ENCODE measurements around the gene RUNDC3A. TPM values are rescaled to one million over a fixed set of nuclear protein-coding genes. Genes with fewer than 3 reads are reported as not detected.
"Not testable (repeated sequence)": the region's sequence is repeated elsewhere in the genome, so short reads cannot be mapped to it uniquely, and the experiment has no call there.

The RUNDC3A gene
- total RNA-seq, 1 experiment from 2014 or later, result not detected

- DNase-seq, result peak; percentile 99
- no peaks in the 10 kb centered on the region for H3K27me3 ChIP-seq
- H3K36me3 ChIP-seq, result peaks cover 16% of the 10 kb centered on the region
- no peaks in the 10 kb centered on the region for H3K9me3 ChIP-seq
- H3K4me3 ChIP-seq, result peak overlapping the region; percentile 17
These were observed 18.6 kb downstream of the RUNDC3A start for GRCh38 chr17:44326861-44327444.

DNA sequence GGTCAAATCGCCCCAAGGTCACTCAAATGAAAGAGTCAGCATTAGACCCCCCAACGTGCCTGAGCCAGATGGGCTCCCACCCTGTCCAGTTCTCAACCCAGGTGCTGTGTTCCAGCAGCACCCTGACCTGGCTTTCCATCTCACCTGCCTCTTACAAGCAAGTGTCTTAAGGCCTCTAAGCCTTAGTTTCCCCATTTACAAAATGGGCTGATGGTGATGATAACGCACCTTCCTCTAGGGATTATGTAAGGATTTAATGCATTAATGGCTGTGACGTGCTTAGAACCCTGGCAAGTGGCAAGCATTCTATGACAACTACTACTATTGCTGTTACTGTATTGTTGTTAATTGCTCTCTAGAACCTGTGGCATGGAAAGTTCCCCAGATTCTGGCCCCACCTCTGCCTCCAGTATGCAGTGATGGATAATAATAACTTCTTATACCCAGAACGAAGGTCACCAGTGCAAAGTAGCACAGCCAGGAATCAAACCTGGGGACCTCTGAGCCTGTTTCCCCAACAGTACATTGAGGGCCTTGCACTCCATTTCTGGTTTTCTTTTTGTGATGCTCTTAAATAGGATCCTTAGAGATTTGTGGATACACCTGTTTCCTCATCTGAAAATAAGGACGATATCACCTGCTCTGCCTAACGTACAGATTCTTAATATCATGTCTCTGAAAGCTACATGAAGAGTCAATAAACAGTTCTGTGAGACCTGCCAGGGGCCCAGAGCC, 19.5 kb downstream of the RUNDC3A start:
- Histone ChIP-seq H3K27me3 (no peaks in the 10 kb centered on the region), H3K36me3 (peaks cover 9% of the 10 kb centered on the region), H3K4me3 (no peak overlapping the region), H3K9me3 (no peaks in the 10 kb centered on the region)
- DNase-seq, result no peak

DNA sequence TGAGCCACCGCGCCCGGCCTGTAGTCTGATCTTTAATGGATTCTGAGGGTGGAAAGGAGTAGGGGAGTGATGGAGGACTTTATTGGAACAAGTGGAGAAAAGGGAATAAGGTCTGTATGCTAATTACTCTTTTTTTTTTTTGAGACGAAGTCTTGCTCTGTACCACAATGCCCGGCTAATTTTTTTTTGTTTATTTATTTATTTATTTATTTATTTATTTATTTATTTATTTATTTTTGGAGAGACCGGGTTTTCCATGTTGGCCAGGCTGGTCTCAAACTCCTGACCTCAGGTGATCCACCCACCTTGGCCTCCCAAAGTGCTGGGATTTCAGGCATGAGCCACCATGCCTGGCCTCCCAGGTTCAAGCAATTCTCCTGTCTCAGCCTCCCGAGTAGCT, 21.1 kb downstream of the RUNDC3A start:
- H3K36me3 ChIP-seq, DNase-seq, H3K9me3 ChIP-seq, H3K27me3 ChIP-seq, H3K4me3 ChIP-seq: not testable (repeated sequence)

- H3K36me3 ChIP-seq, H3K9me3 ChIP-seq, DNase-seq, H3K4me3 ChIP-seq, H3K27me3 ChIP-seq: not testable (repeated sequence)
These were observed 21.9 kb downstream of the RUNDC3A start for GRCh38 chr17:44330263-44330662.

GRCh38 chr17:44331249-44331760, 22.9 kb downstream of the RUNDC3A start:
- DNase-seq, result no peak
- Histone ChIP-seq H3K36me3 (no peaks in the 10 kb centered on the region; the same call in 1 of the 2 replicates), H3K9me3 (no peaks in the 10 kb centered on the region), H3K27me3 (no peaks in the 10 kb centered on the region), H3K4me3 (no peak overlapping the region)

DNA sequence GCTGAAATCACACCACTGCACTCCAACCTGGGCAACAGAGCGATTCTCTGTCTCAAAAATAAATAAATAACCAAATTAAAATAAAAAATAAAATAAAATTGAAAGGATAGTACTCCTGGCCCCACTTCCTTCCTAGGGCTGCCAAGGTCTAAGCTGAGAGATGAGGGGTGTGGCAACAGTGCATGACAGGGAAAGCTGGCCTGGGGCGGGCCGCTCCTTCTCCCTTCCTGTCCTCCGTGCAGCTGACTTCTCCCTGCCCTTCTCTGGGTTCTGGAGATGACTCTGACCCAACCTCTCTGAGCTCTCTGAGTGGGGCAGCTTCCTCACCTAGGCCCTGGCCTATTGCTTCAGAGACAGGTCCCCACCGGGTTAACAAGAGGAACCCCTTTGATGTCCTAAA, 25.0 kb downstream of the RUNDC3A start:
- no peaks in the 10 kb centered on the region for H3K9me3 ChIP-seq
- H3K4me3 ChIP-seq, result no peak overlapping the region
- H3K36me3 ChIP-seq, result no peaks in the 10 kb centered on the region
- DNase-seq, result no peak
- no peaks in the 10 kb centered on the region for H3K27me3 ChIP-seq

DNA sequence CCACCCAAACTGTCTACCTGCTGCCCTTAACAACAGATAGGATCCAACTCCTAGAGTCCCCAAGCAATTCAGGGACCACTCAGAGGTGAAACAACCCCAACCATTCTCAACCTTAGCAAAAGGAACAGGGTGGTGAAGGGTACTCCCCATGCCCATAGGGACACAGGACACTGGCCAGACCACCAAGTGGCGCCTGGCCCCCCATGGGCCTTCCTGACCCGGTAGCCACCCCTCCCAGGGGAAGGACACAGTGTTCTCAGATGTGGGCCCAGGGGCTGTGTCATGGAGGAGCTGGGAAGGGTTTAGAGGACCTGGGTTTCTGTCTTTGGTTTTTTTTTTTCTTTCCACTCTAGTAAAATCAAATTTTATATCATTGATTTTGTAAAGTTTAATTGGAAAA, 25.9 kb downstream of the RUNDC3A start:
- H3K4me3 ChIP-seq, result no peak overlapping the region
- H3K36me3 ChIP-seq, result no peaks in the 10 kb centered on the region
- no peaks in the 10 kb centered on the region for H3K27me3 ChIP-seq
- H3K9me3 ChIP-seq, result no peaks in the 10 kb centered on the region
- no peak for DNase-seq

DNA sequence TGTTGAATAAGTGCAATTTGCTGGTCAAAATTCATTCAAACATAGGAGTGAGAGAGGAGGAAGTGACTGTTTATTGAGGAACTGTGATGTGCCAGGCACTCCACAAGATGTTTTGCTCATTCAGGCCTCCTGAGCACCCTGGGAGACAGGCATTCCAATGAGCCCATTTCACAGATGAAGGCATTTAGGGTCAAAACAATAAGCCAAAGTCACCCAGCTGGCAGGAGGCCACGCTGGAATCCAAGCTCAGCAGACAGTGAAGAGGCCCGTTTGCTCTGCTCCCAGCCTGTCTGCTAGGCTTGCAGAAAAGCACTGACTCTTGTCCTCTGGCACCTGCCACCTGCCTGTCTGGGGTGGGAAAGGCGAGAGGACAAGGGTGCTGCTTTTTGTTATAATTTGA, 26.3 kb downstream of the RUNDC3A start:
- no peak overlapping the region for H3K4me3 ChIP-seq
- no peaks in the 10 kb centered on the region for H3K36me3 ChIP-seq
- no peak for DNase-seq
- no peaks in the 10 kb centered on the region for H3K9me3 ChIP-seq
- H3K27me3 ChIP-seq, result no peaks in the 10 kb centered on the region

DNA sequence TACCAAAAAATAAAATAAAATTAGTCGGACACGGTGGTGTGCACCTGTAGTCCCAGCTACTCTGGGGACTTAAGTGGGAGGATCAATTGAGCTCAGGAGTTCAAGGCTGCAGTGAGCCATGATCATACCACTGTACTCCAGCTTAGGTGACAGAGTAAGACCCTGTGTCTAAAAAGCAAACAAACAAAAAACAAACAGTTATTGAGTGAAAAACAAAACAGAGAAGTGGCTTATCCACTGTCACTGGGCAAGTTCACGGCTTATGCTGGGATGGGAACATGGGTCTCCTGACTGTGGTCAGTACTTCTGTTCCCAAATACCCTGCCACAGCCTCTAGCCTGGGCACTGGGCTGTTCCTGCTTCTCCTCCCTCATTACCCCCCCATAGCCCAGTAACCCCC, 27.2 kb downstream of the RUNDC3A start:
- no peak for DNase-seq
- H3K36me3 ChIP-seq, result no peaks in the 10 kb centered on the region
- H3K9me3 ChIP-seq, result no peaks in the 10 kb centered on the region
- no peak overlapping the region for H3K4me3 ChIP-seq
- H3K27me3 ChIP-seq, result no peaks in the 10 kb centered on the region

DNA sequence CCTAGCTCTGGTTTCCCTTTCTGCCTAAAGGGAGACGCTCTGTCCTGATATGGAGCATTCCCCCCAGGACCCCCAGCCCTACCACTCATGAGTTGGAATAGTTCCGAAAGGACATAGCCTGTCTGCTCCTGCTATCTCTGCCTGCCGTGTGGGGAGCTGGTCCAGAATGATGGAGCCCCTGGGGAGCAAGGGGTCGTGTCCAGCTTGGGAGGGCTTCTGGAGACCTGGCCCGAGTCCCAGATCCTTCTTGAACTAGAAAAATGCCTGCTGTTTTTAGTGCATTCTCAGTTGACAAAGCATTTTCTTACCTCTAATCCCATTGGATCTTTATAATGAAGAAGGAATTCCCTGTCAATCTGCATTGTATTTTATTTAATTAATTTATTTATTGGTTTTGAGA, 27.6 kb downstream of the RUNDC3A start:
- Histone ChIP-seq H3K9me3 (no peaks in the 10 kb centered on the region), H3K4me3 (no peak overlapping the region), H3K27me3 (no peaks in the 10 kb centered on the region), H3K36me3 (no peaks in the 10 kb centered on the region)
- DNase-seq, result no peak

DNA sequence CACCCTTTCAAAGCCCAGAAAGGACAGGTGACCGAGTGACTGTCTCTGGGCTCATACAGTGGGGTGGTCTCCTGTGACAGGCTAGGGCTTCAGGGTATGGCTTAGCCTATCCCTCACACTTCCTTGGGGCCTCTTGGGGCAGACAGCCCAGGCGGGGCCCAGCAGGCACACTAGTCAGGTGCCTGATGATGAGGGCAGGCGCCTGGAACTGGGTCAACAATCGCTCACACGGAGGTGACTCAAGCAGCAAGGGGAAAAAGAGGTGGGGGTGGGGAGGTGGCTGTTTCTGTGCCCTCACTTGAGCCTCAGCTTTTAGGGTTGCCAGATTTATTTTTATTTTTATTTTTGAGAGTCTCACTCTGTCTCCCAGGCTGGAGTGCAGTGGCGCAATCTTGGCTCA, 30.3 kb downstream of the RUNDC3A start:
- DNase-seq, result peak; percentile 57
- Histone ChIP-seq H3K9me3 (no peaks in the 10 kb centered on the region), H3K36me3 (no peaks in the 10 kb centered on the region), H3K4me3 (no peak overlapping the region), H3K27me3 (no peaks in the 10 kb centered on the region)

DNA sequence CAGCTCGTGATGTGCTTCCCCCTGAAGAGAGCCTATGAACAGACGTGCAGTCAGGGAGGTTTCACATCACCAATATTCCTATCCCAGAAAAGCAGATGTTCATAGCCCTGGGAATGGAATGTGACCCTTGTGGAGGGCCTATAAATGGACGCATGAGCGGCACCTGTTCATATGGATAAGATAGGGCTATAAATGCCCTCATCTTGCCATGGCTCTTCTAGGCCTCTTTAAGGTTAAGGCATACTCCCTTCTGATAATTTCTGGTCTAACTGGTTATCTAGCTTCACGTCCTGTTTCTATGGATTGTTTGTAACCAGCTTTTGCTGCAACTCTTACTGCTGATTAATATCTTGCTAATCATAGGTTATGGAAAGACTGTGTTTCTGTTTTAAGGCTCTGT, 32.2 kb downstream of the RUNDC3A start:
- DNase-seq, H3K4me3 ChIP-seq, H3K27me3 ChIP-seq, H3K36me3 ChIP-seq, H3K9me3 ChIP-seq: not testable (repeated sequence)

DNA sequence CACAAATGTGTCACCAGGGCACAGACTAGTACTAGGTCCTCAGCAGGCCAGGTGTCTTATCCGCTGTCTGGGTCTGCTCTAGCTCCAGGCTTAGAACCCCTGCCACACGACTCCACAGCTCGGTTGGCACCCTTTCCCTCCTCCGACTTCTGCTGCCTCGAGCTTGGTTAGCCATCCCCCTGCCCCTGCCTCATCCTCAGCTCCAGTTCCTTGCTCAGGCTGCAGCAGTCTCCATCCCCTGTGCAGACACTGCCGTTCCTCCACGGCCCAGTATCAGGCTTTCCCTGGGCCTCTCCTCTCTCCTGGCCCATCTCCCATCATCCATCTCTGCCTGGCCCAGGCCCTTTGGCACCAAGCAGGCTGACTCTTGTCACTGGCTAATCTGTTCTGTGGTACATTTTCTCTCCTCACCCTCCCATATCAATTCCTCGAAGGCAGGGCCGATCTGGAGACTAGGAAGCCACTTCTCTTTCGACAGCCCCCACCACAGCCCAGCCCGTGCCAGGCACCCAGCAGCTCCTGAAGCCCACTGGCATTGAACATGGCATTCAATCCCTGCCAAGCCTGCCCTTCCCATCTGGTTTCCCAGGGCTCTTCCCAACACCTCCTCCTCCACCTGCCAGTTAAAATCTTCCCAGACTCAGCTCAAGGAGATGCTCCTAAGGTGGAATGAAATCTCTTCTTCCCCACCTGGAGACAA, 35.3 kb downstream of the RUNDC3A start:
- Histone ChIP-seq H3K36me3 (no peaks in the 10 kb centered on the region), H3K27me3 (no peaks in the 10 kb centered on the region), H3K4me3 (no peak overlapping the region), H3K9me3 (no peaks in the 10 kb centered on the region)
- DNase-seq, result no peak

GRCh38 chr17:44344939-44345453, 36.6 kb downstream of the RUNDC3A start, which contains the start of gene GRN:
TSS of gene GRN (plus strand) at chr17:44345302. CDS start at chr17:44349165, 3,863 bp downstream.
- Histone ChIP-seq H3K36me3 (no peaks in the 10 kb centered on the region), H3K4me3 (peak within 1 kb of the TSS; percentile 70), H3K9me3 (no peaks in the 10 kb centered on the region)

GRCh38 chr17:44345454-44346026, 37.1 kb downstream of the RUNDC3A start:
- peak overlapping the region; percentile 70 for H3K4me3 ChIP-seq
- peak; percentile 60 for DNase-seq

More at GRCh38 chr17:44344939-44345453, 36.6 kb downstream of the RUNDC3A start, which contains the start of gene GRN:
- peak; percentile 95 for DNase-seq
- no peaks in the 10 kb centered on the region for H3K27me3 ChIP-seq

DNA sequence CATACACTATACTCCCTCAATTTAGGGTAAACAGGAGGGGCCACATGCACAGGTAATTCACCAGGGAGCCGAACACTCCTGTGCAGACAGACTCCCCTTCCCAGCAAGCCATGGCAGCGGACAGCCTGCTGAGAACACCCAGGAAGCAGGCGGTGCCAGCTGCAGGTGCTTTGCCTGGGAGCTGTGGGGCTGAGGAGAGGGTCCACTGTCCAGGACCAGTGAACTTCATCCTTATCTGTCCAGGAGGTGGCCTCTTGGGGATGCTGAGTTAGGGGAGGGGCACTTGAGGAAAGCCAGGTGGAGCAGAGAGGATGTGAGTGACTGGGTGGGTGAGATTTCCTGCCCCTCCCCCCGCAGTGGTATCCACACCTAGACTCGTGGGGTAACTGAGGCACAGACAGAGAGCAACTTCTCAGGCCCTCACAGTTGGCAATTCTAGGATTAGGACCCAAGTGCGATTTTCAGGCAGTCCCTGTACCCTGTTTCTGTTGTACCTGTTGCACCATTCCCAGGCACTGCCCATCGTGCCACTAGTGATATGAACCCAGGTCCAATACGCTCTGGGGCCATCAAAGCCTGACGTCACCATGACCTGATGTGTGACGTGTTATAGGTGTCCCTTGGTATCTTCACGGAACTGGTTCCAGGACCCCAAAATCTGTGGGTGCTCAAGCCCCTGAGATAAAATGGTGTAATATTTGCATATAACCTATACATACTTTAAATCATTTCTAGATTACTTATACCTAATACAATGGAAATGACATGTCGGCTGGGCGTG, 37.9 kb downstream of the RUNDC3A start:
- no peak for DNase-seq
- H3K36me3 ChIP-seq, result peaks cover 6% of the 10 kb centered on the region
- H3K9me3 ChIP-seq, result no peaks in the 10 kb centered on the region
- H3K27me3 ChIP-seq, result no peaks in the 10 kb centered on the region
- peak overlapping the region; percentile 70 for H3K4me3 ChIP-seq

More at GRCh38 chr17:44345454-44346026, 37.1 kb downstream of the RUNDC3A start:
- H3K36me3 ChIP-seq, result peaks cover under 1% of the 10 kb centered on the region; the same call in 1 of the 2 replicates
- H3K9me3 ChIP-seq, result no peaks in the 10 kb centered on the region
- H3K27me3 ChIP-seq, result no peaks in the 10 kb centered on the region

All from MG63 (cell line).